Heart right ventricle (tissue), 16 donors: ENCODE results near the gene GPR78. TPM values are rescaled to one million over a fixed set of nuclear protein-coding genes. Genes with fewer than 3 reads are reported as not detected.

Experiments
- ATAC-seq, 8 donors: fragments of 200-7000 bp; cut with Tn5 transposase; one replicate each; pipeline ENCODE4 v1.9.1; 2020; ENCODE audit warnings: mild to moderate bottlenecking in 8 of 8, moderate library complexity in 8 of 8, moderate number of reproducible peaks in 1 of 8
- DNase-seq, 2 donors: peaks; one replicate each; pipeline ENCODE4 v3.0.0-alpha.2; 2020
- H3K27ac ChIP-seq, 10 donors: fragments of 200-600 bp; sonication (generic) in 2 of 10; one replicate each; pipeline versions ENCODE4 v1.5.0 to v1.8.0; 2020 to 2022; ENCODE audit warnings: mild to moderate bottlenecking in 3 of 10
- H3K27me3 ChIP-seq, 7 donors: fragments of 200-600 bp; one replicate each; pipeline ENCODE4 v1.8.0; 2021 to 2022; ENCODE audit warnings: mild to moderate bottlenecking in 2 of 7
- H3K36me3 ChIP-seq, 9 donors: fragments of 200-600 bp; sonication (generic) in 1 of 9; one replicate each; pipeline versions ENCODE4 v1.5.0 to v1.8.0; 2020 to 2022; ENCODE audit warnings: mild to moderate bottlenecking in 2 of 9
- H3K4me1 ChIP-seq, 9 donors: fragments of 200-600 bp; sonication (generic) in 1 of 9; one replicate each; pipeline versions ENCODE4 v1.5.0 to v1.8.0; 2020 to 2022; ENCODE audit warnings: mild to moderate bottlenecking in 4 of 9
- H3K4me3 ChIP-seq, 10 donors: fragments of 200-600 bp; sonication (generic) in 2 of 10; one replicate each; pipeline versions ENCODE4 v1.5.0 to v1.8.0; 2020 to 2022; ENCODE audit warnings: mild to moderate bottlenecking in 7 of 10, moderate library complexity in 2 of 10
- H3K9me3 ChIP-seq, 11 donors: fragments of 200-600 bp in 10 of 11; sonication (generic) in 2 of 11; one replicate each; pipeline versions ENCODE4 v1.5.0 to v1.8.0; 2013 to 2022; ENCODE audit warnings: mild to moderate bottlenecking in 2 of 11, control low read depth in 1 of 11, moderate library complexity in 1 of 11
- CTCF ChIP-seq, 9 donors: fragments of 200-600 bp; sonication (generic) in 2 of 9; IDR thresholded peaks; one replicate each; pipeline versions ENCODE4 v1.5.0 to v1.8.0; 2021 to 2022; ENCODE audit warnings: antibody characterized with exemption in 9 of 9, mild to moderate bottlenecking in 5 of 9, moderate library complexity in 1 of 9
- WGBS, 2 donors: extraction: QIAGEN DNeasy Blood & Tissue Kit; methylation state at CpG; one replicate each; pipeline ENCODE4 v1.1.7; 2013; ENCODE audit warnings: inconsistent platforms in 1 of 2; 5-methylcytosine and 5-hydroxymethylcytosine counted together
- intact Hi-C, 10 donors: fragments of 100-400 bp; cut with DNase I; formaldehyde crosslinking; loops; one replicate each; pipeline versions ENCODE4 v1.11.1 to v1.14.2; 2022
- polyA plus RNA-seq, 2 donors: library from polyadenylated mRNA; stranded (reverse); fragments of 200-250 nt; gene quantifications; one replicate each; pipeline ENCODE4 v1.2.3, GENCODE V29; 2013
- total RNA-seq, 10 donors: library from RNA; stranded (reverse); fragmentation: NEBNext Ultra II Directional in 3 of 10; extraction: Animal tissue kit (Norgen Biotek cat#: 25700) in 3 of 10; gene quantifications; one replicate each; pipeline versions ENCODE4 v1.2.1 to v1.2.4, GENCODE V29; 2021 to 2023
- donor health status: Arrhythmogenic right ventricular cardiomyopathy.
- donor health status: ischemic (EF 13 %, LVEDD 7.1; RV severe dilation, severe dysfunction).
- donor health status: healthy with polysubstance abuse.
- donor health status: DM: no; HTN: yes; CAD: no.
- donor health status: DM: no; HTN: no; CAD: no.
- donor health status: ischemic (EF 25% LVEDD 6.9; RV normal size, moderate dysfunction).
- donor health status: ischemic (EF 25% LVEDD 5.7; RV mildly dilated, moderate dysfunction).
- donor health status: healthy.
- donor health status: DM: yes; HTN: yes; CAD: no.
- donor health status: Ischemic cardiomyopathy.
- donor health status: ischemic (EF 35%, LVEDD 5.7; RV mildly dilated, moderate dysfunction).
- donor health status: nonischemic (EF 11% LVEDD 7.7; RV severe dilation, severe dysfunction).
- donor health status: DM: yes; HTN: yes; CAD: no.
- donor health status: PGD.
- donor health status: ischemic (EF 29% LVEDD 5.4; RV normal size, mild dysfunction).
- donor health status: nonischemic (EF 23%, LVEDD 6.1; RV moderate dilation, normal function).

Gene GPR78
- total and polyA plus RNA-seq, 12 donors: 0.01 to 0.12 TPM; not detected in 10

- no peak for ATAC-seq
- Histone ChIP-seq H3K36me3 (no peaks in the 10 kb centered on the region), H3K9me3 (no peaks in the 10 kb centered on the region), H3K4me3 (no peak overlapping the region), H3K27ac (no peak overlapping the region), H3K4me1 (peaks cover 0 to 12% (median 0%) of the 10 kb centered on the region in 9 donors), H3K27me3 (peaks cover 7 to 62% (median 49%) of the 10 kb centered on the region in 7 donors)
- no peak for DNase-seq
- 67 to 69% methylated on average over 16 of the region's 16 CpGs for WGBS, 2 donors
- no peak for TF ChIP-seq CTCF (IDR thresholded peaks at IDR 0.05)
- intact Hi-C loops: loop anchor here in 7 of 10 donors (2.0 to 10.0 kb wide), 3 partner anchors 123 to 351 kb away; no protein-coding TSS in a partner anchor
Measured at GRCh38 chr4:8595237-8596087, 15.3 kb downstream of the GPR78 start.

GRCh38 chr4:8596891-8597290, 16.7 kb downstream of the GPR78 start:
- intact Hi-C loops: loop anchor here in 5 of 10 donors (5.0 to 10.0 kb wide), 2 partner anchors 125 to 352 kb away; no protein-coding TSS in a partner anchor
- Histone ChIP-seq H3K36me3 (no peaks in the 10 kb centered on the region), H3K9me3 (no peaks in the 10 kb centered on the region), H3K4me1 (peaks cover 0 to 12% (median 0%) of the 10 kb centered on the region in 9 donors), H3K27ac (no peak overlapping the region), H3K27me3 (peaks cover 7 to 62% (median 39%) of the 10 kb centered on the region in 7 donors), H3K4me3 (no peak overlapping the region)
- no peak for TF ChIP-seq CTCF (IDR thresholded peaks at IDR 0.05)
- 74 to 76% methylated on average over 9 of the region's 9 CpGs for WGBS, 2 donors
- ATAC-seq (no peak), DNase-seq (no peak)

DNA sequence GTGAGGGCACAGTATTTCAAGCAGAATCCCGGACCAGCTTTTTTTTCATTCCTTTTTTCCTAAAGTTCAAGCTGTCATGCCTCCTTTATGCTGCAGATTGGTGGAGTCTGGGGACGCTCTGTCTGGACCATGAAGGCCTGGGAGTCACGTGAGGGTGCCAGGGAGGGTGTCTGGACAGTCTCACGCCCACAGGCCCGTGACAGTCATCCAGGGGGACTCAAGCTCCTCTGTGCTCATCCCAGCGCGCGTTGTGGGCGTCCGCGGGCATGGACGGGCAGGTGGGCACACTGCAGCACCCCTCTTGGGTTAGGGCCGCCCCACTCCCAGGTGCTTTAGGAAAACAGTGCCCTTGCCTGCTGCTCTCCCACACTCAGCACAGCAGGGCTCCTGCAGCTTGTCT, 17.1 kb downstream of the GPR78 start:
- 56 to 66% methylated on average over 13 of the region's 13 CpGs for WGBS, 2 donors
- DNase-seq: no peak
- no peak for ATAC-seq
- Histone ChIP-seq H3K27me3 (peaks cover 5 to 62% (median 34%) of the 10 kb centered on the region in 7 donors), H3K4me3 (no peak overlapping the region), H3K36me3 (no peaks in the 10 kb centered on the region), H3K9me3 (no peaks in the 10 kb centered on the region), H3K4me1 (peaks cover 0 to 10% (median 0%) of the 10 kb centered on the region in 9 donors), H3K27ac (no peak overlapping the region)
- no peak for TF ChIP-seq CTCF (IDR thresholded peaks at IDR 0.05)
- intact Hi-C loops: loop anchor here in 5 of 10 donors (5.0 to 10.0 kb wide), 2 partner anchors 125 to 353 kb away; no protein-coding TSS in a partner anchor

DNA sequence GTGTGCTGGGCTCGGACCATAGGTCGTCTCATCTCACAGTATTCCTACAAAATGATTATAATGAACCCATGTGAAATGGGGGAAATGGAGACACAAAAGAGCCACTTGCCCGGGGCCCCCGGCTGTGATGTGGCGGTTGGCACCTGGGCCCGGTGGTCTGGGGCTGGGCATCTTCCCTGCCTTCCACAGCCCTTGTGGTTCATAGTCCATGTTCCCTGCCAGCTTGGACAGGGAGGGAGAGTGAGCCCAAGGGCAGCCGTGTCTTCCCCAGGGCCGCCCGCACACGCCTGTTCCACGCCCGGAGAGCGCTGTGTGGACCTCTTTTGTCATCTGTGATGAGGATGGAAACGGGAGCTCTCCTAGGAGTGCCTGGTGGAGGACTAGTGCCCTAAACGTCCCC, 17.6 kb downstream of the GPR78 start:
- Histone ChIP-seq H3K9me3 (no peaks in the 10 kb centered on the region), H3K4me1 (peaks cover 0 to 6% (median 0%) of the 10 kb centered on the region in 9 donors), H3K27ac (no peak overlapping the region), H3K36me3 (no peaks in the 10 kb centered on the region), H3K4me3 (no peak overlapping the region), H3K27me3 (peaks cover under 1 to 62% (median 34%) of the 10 kb centered on the region in 7 donors)
- WGBS, 2 donors: 76 to 86% methylated on average over 15 of the region's 15 CpGs
- ATAC-seq: no peak
- intact Hi-C loops: loop anchor here in 5 of 10 donors (5.0 to 10.0 kb wide), 2 partner anchors 125 to 353 kb away; no protein-coding TSS in a partner anchor
- DNase-seq: no peak
- no peak for TF ChIP-seq CTCF (IDR thresholded peaks at IDR 0.05)
